ENCODE measurements around the gene KLB.

DNA sequence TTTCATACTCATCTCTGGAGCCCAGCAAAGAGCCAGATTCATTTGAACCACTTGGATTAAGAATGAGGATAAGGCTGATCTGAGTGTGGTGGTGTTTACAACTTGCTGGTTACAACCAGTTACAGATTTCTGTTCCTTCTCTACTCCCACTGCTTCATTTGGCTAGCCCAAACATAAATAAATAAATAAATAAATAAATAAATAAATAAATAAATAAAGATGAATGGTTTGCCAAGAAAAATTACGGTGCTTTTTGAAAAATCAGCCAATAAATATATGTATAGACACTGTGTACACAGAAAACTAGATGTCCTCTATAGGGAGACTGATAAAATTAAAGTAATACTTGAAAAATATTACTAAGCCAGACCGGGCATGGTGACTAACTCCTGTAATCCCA, 34.9 kb downstream of the KLB start:
- TF ChIP-seq EP300 (conservative IDR thresholded peaks at IDR 0.05; ENCODE audit: poor library complexity, severe bottlenecking) (no peak), CTCF (IDR thresholded peaks at IDR 0.05; ENCODE audit: poor library complexity, severe bottlenecking) (no peak), RAD21 (conservative IDR thresholded peaks at IDR 0.05) (no peak), EZH2 (IDR thresholded peaks at IDR 0.05; ENCODE audit: borderline replicate concordance, insufficient read depth, low read length, poor library complexity, severe bottlenecking) (no peak)
- TF ChIP-seq, protein P1, sequence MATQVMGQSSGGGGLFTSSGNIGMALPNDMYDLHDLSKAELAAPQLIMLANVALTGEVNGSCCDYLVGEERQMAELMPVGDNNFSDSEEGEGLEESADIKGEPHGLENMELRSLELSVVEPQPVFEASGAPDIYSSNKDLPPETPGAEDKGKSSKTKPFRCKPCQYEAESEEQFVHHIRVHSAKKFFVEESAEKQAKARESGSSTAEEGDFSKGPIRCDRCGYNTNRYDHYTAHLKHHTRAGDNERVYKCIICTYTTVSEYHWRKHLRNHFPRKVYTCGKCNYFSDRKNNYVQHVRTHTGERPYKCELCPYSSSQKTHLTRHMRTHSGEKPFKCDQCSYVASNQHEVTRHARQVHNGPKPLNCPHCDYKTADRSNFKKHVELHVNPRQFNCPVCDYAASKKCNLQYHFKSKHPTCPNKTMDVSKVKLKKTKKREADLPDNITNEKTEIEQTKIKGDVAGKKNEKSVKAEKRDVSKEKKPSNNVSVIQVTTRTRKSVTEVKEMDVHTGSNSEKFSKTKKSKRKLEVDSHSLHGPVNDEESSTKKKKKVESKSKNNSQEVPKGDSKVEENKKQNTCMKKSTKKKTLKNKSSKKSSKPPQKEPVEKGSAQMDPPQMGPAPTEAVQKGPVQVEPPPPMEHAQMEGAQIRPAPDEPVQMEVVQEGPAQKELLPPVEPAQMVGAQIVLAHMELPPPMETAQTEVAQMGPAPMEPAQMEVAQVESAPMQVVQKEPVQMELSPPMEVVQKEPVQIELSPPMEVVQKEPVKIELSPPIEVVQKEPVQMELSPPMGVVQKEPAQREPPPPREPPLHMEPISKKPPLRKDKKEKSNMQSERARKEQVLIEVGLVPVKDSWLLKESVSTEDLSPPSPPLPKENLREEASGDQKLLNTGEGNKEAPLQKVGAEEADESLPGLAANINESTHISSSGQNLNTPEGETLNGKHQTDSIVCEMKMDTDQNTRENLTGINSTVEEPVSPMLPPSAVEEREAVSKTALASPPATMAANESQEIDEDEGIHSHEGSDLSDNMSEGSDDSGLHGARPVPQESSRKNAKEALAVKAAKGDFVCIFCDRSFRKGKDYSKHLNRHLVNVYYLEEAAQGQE (IDR thresholded peaks at IDR 0.05; ENCODE audit: borderline replicate concordance), result no peak
